NCI-H187 treated with DMSO at 0.1 percent for 48 hours (cell line): ENCODE data around the gene RFLNA.
A peak's percentile ranks its signal among the peaks of the same experiment; 100 is the strongest.
"Not testable (repeated sequence)": the region's sequence is repeated elsewhere in the genome, so short reads cannot be mapped to it uniquely, and the experiment has no call there.

ENCODE experiments used
- DNase-seq: peaks from one replicate; lab custom pipeline; 2025; lab: John Stamatoyannopoulos, UW

The RFLNA gene

DNA sequence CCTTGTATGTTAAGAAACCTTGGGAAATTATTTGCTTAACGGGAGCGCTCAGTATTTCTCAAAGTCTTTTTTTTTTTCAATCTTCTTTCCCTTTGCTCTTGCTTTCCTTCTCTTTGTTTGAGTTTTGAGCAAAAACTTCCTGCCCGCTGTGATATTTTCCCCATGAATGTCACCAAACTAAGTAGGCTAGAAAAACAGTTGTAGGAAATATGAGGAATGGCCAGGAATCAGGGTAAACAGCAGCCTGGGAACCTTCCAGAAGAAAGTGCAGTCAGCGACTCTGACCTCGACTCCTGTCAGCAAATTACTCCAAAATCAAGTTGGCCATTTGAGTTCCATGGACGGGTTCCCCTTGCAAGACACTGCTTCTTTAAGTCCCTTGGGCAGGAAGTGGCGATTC lies 11.6 kb upstream of the RFLNA start:
- DNase-seq: no peak

DNA sequence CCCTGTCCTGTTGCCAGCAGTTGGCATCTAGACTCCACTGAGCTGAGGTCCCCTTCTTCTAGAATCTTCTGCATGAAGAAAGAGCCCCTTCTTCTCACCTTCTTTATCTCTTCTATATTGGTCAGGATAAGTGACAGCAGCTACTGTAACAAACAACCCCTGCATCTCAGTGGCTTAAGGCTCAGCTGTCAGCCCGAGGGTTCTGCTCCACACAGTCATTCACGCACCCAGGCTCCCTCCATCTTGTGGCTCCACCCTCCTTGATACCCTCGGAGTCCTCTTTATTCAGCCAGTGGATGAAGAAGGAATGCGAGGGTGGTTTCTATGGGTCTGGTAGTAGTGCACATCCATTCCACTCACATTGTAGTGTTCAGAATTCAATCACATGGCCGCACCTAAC lies 10.5 kb upstream of the RFLNA start:
- DNase-seq: no peak

DNA sequence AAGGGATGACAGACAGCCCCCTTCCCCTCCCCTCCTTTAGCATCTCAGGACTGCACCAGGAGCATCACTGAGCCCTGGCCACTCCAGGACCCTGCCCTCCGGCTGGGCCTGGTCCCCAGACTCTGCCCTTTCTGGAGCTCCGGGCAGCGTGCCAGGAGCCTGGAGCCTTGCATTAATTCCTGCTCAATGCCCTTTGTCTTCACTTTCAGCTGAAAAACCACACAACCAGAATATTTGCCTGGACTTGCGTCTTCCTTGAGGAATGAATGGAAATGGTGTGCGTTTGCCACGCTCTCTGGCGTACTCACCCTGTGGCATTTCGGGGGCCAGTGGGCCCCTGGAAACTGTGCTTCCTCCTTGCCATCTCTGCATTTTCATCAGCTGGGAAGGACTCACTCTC lies 8.5 kb upstream of the RFLNA start:
- peak; percentile 10 for DNase-seq

DNA sequence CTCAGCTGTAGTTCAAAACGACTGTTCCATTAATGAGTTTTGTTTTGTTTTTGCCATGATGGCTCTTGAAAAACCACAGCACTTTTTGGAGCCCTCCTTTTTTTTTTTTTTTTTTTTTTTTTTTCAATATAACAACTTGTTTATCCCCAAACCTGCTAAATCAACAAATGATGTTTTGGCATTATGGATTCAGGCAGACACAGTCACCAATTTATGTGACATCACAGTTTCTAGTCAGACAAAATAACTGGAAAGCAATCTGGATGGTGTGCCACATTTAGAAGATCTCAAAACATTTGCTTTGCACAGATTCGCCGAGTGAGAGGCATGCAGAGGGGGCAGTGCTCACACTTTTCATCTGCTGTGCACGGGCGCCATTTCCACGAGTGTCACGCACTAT lies 7.9 kb upstream of the RFLNA start:
- DNase-seq: no peak

DNA sequence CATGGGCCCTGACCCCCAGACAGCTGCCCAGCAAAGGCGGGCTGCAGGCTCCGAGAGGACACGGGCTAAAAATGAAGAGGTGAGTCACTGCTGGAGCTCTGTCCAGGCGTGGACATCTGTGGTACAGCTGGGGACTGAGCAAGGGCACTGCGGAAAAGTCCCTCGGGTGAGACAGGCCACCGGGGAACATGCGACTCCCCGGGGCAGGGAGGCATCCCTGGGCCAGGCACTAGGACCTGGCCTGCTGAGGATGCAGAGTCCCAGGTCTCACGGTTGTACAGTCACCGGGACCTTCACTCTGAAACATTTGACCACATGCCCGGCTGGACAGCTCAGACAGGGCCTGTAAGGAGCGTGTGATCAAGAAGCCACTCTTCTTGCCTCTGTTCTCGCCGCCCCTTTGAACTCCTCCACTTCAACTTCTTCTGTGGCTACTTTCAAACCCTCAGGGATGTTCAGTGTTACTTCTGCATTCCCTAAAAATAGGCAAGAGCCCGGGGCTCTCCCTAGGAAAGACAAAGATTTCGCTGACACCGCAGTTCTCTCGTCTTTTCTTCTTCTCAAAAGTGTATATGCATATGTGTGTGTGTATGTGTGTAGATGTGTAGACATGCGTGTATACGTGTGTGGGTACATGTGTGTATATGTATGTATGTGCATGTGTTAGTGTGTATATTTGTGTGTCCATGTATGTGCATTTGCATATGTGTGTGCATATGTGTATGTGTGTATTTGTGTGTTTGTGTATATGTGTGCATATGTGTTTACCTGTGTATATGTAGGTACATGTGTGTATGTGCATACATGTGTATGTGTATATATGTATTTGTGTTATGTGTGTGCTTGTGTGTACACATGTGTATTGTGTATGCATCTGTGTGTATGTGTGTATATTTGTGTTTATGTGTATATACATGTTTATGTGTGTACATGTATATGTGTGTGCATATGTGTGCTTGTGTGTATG lies 5.0 kb upstream of the RFLNA start:
- DNase-seq: no peak

DNA sequence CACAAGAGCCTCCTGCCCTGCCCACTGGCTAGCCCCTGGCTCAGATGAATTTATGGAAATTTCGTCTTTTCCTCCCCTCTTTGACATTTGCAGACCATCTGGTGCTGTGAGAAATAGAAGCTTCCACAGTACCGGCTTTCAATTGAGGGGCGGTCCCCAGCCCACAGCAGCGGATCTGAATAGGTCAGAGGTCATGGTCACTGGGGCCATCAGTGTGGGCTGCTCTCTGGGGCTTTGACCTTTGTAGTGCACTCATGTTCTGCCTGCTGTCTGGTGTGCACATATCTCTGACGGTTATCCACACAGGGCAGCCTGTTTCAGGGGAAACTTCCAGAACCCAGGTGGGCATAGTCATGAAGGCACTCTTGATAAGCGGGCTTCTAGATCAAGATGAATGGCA lies 2.5 kb upstream of the RFLNA start:
- DNase-seq: no peak

DNA sequence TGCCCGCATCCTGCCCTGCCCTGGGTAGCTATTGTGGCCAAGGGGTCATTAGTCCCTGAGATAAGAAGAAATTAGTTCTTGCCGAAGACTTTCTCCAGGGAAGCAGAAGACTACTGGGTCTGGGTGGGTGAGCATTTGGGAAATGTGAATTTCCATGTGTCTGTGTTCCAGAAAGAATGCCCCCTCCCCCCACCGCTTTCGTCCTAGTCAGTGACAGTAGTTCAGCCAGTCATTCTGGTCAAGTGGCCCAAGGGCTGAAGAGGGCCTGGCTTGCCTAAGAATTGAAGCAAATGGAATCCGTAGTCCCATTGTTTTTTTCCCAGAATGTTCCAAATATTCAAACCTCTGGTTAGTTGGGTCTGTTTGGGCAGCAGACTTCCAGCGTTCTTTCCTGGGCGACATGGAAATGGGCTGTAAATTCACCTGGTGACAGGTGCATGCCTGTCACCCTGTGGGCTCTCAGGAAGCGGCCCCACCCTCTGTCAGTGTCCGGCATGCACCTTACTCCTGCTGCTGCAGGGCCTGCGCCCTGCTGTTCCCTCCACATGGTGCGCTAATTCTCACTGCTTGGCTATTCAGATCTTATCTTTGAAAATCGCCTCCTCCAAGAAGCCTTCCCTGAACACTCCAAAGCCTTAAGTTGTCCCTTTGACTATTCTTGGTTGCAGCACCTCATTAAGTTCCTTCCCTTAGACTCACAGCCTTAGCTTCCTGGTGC lies 1.4 kb upstream of the RFLNA start:
- no peak for DNase-seq

DNA sequence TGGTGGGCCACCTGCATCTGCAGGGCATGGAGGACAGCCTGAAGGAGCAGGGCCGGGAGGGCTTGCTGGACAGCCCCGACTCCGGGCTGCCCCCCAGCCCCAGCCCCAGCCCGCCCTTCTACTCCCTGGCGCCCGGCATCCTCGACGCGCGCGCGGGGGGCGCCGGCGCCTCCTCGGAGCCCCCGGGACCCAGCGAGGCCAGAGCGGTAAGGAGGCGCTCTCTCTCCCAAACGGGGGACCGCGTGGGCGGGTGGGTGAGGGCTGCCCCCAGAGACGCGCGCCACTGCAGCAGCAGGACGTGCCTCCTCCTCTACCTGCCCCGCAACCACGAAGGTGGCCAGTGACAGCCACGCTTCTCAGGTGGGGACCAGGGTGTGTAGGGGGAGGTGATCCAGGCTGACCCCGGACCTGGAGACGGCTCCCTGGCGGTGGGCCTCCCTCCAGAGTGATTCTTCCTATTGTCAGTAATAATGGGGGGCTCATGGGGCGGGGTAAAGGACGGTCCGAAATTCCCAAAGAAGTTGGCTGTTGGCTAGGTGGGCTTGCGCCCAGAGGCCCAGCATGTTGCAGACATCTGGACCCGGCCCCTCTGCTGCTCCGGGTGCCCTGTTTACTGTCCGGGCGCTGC lies 652 bp downstream of the RFLNA start:
- no peak for DNase-seq

DNA sequence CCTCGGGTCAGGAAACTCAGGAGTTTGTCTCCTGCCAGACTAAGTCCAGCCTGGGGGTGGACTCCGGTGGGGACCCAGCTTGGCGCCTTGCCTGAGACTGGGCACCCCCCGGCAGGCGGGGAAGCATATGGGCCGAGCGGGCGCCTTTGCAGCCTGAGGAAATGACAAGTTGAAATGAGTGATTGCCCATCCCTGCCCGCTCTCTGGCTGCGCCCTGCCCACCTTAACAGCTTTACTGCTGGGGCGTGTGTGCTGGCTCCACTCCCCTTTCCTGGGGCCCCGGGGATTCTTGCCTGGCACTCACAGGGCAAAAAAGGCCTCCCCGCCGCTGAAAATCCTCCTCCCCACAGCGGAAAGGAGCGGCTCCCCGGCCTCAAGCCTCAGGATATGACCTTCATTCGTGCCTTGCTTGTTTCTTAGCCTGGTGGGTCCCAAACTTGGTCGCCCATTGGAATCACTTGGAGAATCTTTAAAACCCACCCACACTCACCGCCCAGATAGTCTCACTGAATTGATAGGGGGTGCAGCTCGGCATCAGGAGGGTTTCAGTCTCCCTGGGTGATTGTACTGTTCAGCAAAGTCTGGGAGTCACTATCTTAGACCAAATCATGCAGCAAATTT lies 1.5 kb downstream of the RFLNA start:
- no peak for DNase-seq

DNA sequence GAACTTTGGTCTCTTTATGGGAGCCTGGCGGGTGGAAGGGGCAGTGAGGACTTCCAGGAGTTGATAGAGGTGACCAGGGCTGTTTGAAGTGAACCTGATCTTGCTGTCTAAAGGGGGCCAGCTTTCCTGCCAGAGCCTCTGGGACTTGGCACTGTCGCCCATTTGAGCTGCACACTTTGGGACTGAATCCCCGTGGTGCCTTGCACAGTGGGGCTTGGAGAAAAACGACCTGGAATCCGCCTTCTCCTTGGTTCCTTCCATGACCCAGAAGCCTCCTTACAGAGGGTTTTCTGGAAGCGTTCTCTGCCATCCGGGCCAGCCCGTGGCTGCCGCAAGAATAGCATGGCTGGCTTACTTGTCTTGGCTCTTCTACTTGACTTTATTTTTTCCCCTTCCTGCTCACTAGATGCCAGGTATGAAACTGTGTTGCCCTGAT lies 2.0 kb downstream of the RFLNA start:
- no peak for DNase-seq

DNA sequence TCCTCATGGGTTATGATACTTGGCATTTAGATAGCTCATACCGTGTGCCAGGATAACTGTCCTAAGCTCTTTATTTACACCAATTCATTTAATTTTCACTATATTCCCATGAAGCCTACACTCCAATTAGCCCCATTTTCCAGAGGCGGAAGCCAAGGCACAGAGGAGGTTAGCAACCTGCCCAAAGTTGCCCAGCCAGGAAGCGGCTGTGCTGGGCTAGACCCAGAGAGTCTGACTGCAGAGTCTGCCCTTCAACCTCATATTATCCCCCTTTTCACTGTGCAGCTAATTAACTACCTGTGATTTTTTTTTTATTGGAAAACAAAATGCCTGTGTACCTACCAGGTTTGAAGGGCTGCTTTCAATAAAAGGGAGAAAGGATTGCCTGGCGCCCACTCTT lies 2.5 kb downstream of the RFLNA start:
- DNase-seq: no peak

DNA sequence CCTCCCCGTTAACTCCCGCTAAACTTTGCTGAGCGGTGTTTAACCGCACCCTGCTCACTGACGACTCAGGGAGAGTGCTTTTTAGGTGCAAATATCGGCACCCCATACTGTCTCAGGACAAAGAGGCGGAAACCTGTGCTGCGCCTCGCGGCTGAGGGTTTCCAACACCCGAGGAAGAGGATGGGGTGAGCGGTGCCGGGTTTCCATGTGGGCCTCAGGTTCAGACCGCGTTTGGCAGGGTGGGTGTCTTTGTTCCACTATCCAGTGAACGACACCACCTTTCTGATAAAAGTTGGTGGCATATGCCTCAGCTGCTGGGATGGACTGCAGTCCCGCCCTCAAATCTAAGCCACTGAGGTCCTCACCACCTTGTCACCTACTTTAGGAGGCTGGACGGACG lies 3.0 kb downstream of the RFLNA start:
- no peak for DNase-seq

DNA sequence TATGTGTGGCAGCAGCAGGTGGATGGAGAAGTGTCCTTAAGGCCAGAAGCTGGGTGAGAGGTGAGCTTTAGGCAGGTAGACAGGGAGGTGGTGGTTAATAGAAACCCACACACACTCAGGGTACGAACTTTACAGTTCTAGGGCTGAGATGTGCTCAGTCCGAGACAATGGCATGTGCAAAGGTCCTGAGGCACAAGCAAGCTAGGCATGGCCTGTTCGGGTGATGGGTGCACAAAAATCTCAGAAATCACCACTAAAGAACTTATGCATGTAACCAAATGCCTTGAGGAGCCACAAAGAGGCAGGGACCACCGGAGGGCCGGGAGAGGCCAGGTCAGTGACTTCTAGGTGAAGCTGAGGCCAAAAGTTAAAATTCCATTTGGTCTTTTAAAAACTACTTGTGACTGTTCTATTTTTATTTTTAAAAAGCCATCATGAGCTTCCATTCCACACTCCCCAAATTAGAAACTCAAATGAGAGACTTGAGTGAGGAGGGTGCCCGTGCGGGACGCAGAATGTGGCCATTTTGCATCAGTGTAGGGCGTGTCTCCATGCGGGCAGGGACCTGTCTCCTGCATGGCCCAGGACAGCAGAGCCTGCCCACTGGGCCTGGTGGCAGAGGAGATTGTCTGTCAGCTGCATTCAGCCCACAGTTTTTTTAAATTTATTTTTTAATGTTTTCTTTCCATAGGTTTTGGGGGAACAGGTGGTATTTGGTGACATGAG lies 4.0 kb downstream of the RFLNA start:
- no peak for DNase-seq

DNA sequence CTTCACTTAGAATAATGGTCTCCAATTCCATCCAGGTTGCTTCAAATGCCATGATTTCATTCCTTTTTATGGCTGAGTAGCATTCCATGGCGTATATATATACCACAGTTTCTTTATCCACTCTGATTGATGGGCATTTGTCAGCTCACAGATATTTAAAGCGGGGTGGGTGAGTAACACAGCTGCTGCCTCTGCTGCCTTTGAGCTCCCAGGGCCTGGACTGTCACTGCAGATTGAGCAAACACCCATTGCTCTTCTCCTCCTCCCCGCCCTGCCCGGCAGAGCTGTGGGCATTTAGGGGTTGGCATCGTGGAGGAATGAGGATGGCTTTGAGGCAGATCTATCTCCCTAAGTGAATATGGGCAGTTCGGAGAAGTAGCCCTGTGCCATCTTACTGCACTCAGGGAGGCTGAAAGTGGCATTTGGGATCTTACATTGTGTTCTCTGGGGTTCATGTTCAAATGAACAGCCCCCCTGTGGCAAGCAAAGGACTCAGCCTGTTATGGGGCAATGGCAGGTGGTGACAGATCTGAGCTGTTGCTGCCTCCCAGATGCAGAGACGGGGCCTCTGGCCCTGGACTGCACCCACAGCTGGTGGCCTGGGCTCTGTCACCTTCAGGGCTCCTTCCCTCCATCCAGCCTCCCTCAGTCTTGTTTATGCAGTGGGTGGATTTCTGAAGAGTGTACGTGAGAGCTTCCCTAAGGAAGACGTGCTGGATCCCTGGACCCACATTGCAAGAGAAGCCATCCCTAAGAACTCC lies 4.9 kb downstream of the RFLNA start:
- DNase-seq: no peak

DNA sequence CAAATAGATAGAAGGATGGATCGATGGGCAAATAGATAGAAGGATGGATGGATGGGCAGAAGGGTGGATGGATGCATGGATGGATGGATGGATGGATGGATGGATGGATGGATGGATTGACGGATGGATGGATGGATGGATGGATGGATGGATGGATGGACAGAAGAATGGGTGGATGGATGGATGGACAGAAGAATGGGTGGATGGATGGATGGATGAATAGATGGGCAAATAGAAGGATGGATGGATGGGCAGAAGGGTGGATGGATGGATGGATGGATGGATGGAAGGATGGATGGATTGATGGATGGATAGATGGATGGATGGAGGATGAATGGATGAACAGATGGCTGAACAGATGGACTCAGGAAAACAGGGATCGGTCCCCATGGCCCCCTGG lies 5.8 kb downstream of the RFLNA start:
- not testable (repeated sequence) for DNase-seq

DNA sequence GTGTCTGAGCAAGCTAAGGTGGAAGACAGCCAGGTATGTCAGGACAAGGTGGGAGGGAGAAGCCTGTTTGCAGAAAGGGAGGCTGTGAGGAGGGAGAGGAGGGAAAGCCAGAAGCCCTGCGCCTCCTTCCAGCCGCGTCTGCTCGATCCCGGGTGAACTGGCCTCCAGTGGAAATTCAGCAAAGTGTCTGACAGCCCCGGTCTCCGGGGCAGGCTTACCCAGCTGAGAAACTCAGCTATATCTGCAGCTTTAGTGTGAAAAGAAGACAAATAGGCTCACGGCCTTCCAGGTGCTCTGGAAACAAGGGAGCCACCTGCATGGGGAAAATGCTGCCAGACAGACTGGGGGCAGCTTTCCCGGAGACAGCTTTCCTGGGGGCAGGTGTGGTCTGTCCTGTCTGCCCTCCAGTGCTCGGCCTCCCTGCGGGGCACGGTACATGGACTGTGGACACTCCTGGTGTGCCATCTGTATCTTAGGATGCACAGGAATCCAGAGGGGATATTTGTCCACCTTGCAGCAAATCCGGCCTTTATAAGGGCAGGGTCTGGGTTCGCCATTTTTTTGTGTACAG lies 6.3 kb downstream of the RFLNA start:
- DNase-seq: no peak

DNA sequence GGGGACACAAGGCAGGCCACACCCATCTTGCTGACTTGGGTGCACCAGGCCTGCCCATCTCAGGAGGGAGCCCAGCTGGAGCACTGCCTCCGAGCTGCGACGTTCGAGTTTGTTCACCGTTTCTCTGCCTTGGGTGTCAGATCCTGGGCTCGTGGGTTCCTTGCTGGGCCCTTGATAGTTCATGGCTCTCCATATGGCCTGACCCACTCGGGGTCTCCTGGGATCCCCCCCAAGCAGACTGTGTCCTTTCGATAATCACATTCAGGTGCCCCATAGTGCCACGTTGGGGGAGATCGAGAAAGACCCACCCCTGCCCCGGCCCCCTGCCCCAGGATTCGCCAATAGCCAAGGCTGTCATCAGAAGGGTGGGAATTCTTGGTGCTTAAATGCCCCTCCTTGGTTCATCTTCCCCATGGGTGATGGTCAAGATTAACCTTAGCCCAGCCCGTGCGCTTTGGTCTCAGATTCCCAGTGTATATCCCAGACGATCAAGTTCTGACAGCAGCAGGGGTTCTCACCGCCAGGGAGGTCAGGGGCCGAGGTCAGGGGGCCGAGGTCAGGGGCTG lies 7.4 kb downstream of the RFLNA start:
- no peak for DNase-seq

DNA sequence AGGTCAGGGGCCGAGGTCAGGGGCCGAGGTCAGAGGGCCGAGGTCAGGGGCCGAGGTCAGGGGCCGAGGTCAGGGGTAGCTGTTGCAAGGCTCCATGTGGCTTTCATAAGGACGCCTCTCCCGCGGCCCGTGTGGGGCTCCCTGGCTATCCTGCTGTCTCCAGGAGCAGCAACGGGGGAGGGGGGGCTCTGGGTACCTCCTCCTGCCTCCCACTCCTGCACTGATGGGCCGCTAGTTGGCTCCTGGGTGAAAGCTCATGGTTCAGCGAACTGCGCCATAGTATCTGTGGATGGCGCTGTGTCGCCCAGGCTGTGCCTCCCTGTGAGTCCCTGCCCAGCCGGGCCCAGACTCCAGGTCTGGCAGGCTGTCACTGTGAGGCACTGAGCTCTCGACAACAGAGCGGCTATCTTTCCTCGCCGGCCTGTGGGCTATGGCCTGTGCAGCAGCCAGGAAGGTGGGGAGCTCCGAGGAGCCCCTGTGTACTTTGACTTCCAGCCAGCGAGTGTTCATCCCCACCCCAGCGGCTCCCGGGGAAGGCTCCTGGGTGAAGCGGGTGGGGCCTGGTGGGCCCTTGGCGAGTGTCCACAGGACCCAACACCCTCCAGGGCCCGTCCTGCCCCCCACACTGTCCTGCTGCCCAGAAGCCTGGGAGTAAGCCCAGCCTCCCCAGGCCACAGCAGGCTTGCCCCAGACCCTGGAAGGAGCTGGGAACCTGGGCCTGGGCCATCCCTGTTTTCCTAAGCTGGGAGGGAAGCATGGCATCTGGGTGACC lies 8.1 kb downstream of the RFLNA start:
- DNase-seq: no peak

DNA sequence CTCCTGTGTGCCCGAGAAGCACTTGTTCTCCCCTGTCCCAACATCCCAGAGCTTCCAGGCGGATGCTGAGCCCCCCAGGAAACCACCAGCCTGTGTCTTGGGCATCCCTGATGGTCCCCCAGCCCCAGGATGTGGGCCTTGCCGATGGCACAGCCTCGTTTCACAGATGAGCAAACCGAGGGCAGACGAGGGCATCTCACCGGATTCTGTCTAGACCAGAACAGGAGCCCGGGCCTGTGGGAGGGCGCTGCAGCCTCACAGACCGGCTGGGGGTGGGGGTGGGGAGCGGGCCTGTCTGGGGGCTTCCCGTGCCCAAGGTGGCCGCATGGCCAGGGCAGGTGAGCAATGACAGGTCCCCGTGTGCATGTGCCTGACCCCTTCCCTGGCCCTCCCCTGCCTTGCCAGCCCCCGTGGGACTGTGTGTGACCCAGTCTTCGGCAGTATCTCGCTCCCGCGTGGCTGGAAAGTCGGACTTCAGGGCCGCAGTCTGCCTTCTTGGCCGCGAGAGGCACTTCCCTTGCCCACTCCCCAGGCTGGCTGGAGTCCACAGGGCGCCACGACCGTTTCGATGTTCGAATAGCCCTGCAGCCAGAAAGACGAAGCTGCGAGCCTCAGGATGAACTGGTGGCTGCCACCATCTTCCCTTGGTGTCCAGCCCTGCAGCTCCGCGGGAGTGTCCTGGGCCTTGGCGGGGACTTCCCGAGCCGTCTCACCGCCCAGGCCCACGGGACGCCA lies 8.9 kb downstream of the RFLNA start:
- no peak for DNase-seq
